Liver (tissue), 9 donors: Measurements from ENCODE around the gene APOA1. TPM values are rescaled to one million over a fixed set of nuclear protein-coding genes. Genes with fewer than 3 reads are reported as not detected.

Source experiments
- DNase-seq: peaks from one replicate; pipeline ENCODE4 v3.0.0-alpha.2; 2017; ENCODE audit warnings: low spot score
- H3K27ac ChIP-seq, 2 donors: one replicate each; pipeline ENCODE4 v1.7.0; 2013; ENCODE audit warnings: inconsistent platforms in 2 of 2, low read length in 2 of 2, control low read depth in 1 of 2, low read depth in 1 of 2, mild to moderate bottlenecking in 1 of 2
- H3K27me3 ChIP-seq, 4 donors: one replicate each; pipeline versions ENCODE4 v1.6.1 to v1.7.0; 2013; ENCODE audit warnings: low read length in 3 of 4, inconsistent platforms in 1 of 4, mild to moderate bottlenecking in 1 of 4, moderate library complexity in 1 of 4; ENCODE audit not compliant: control insufficient read depth in 4 of 4, insufficient read depth in 4 of 4
- H3K36me3 ChIP-seq, 4 donors: one replicate each; pipeline versions ENCODE4 v1.6.1 to v1.7.0; 2013; ENCODE audit warnings: low read length in 3 of 4, mild to moderate bottlenecking in 3 of 4, low read depth in 1 of 4, moderate library complexity in 1 of 4; ENCODE audit not compliant: control insufficient read depth in 4 of 4, insufficient read depth in 3 of 4
- H3K4me1 ChIP-seq, 4 donors: one replicate each; pipeline versions ENCODE4 v1.6.1 to v1.7.0; 2013; ENCODE audit warnings: low read length in 3 of 4, mild to moderate bottlenecking in 3 of 4, moderate library complexity in 1 of 4; ENCODE audit not compliant: control insufficient read depth in 4 of 4, insufficient read depth in 4 of 4
- H3K4me3 ChIP-seq, 3 donors: one replicate each; pipeline versions ENCODE4 v1.6.1 to v1.7.0; 2013; ENCODE audit warnings: low read length in 3 of 3, control low read depth in 1 of 3, low read depth in 1 of 3, mild to moderate bottlenecking in 1 of 3
- H3K9ac ChIP-seq, 2 donors: one replicate each; pipeline ENCODE4 v1.7.0; 2013; ENCODE audit warnings: low read length in 2 of 2, mild to moderate bottlenecking in 2 of 2, moderate library complexity in 2 of 2, control low read depth in 1 of 2, low read depth in 1 of 2
- H3K9me3 ChIP-seq, 4 donors: one replicate each; pipeline versions ENCODE4 v1.6.1 to v1.7.0; 2013; ENCODE audit warnings: low read length in 3 of 4; ENCODE audit not compliant: control insufficient read depth in 4 of 4
- ATF3 ChIP-seq: IDR thresholded peaks from 2 replicates; pipeline ENCODE4 v1.6.1; 2016; ENCODE audit warnings: antibody characterized with exemption
- CTCF ChIP-seq: fragments of 150-350 bp; IDR thresholded peaks from 2 replicates; pipeline ENCODE4 v1.5.1; 2017; ENCODE audit warnings: improper control_type of control experiment, low read depth, low read length; ENCODE audit not compliant: missing input control
- EGR1 ChIP-seq, 2 donors: IDR thresholded peaks; 2 replicates each; pipeline ENCODE4 v1.6.1; 2016 to 2018; ENCODE audit warnings: antibody characterized with exemption in 2 of 2, low read depth in 2 of 2
- FOXA1 ChIP-seq: IDR thresholded peaks from 2 replicates; pipeline ENCODE4 v1.6.1; 2016; ENCODE audit warnings: antibody characterized with exemption
- FOXA2 ChIP-seq: IDR thresholded peaks from 2 replicates; pipeline ENCODE4 v1.6.1; 2016; ENCODE audit warnings: antibody characterized with exemption
- GABPA ChIP-seq, 2 donors: IDR thresholded peaks in 1 of 2; conservative IDR thresholded peaks in 1 of 2; 2 replicates each; pipeline ENCODE4 v1.6.1; 2016; ENCODE audit warnings: antibody characterized with exemption in 2 of 2, mild to moderate bottlenecking in 1 of 2, moderate library complexity in 1 of 2
- HNF4A ChIP-seq, 2 donors: conservative IDR thresholded peaks; 2 replicates each; pipeline ENCODE4 v1.6.1; 2016; ENCODE audit warnings: antibody characterized with exemption in 2 of 2, mild to moderate bottlenecking in 2 of 2
- HNF4G ChIP-seq: IDR thresholded peaks from 2 replicates; pipeline ENCODE4 v1.6.1; 2016; ENCODE audit warnings: antibody characterized with exemption
- JUND ChIP-seq, 2 donors: IDR thresholded peaks; 2 replicates each; pipeline ENCODE4 v1.6.1; 2016; ENCODE audit warnings: antibody characterized with exemption in 2 of 2
- NR2F2 ChIP-seq: IDR thresholded peaks from 2 replicates; pipeline ENCODE4 v1.6.1; 2016; ENCODE audit warnings: antibody characterized with exemption
- RAD21 ChIP-seq, 2 donors: IDR thresholded peaks; 2 replicates each; pipeline ENCODE4 v1.6.1; 2016; ENCODE audit warnings: antibody characterized with exemption in 2 of 2, mild to moderate bottlenecking in 2 of 2
- REST ChIP-seq: IDR thresholded peaks from 2 replicates; pipeline ENCODE4 v1.6.1; 2016; ENCODE audit warnings: antibody characterized with exemption, mild to moderate bottlenecking
- RXRA ChIP-seq, 2 donors: IDR thresholded peaks; 2 replicates each; pipeline ENCODE4 v1.6.1; 2017 to 2018; ENCODE audit warnings: antibody characterized with exemption in 2 of 2, mild to moderate bottlenecking in 1 of 2
- SP1 ChIP-seq: IDR thresholded peaks from 2 replicates; pipeline ENCODE4 v1.6.1; 2018; ENCODE audit warnings: antibody characterized with exemption, mild to moderate bottlenecking
- YY1 ChIP-seq: IDR thresholded peaks from 2 replicates; pipeline ENCODE4 v1.6.1; 2016; ENCODE audit warnings: antibody characterized with exemption, mild to moderate bottlenecking
- WGBS: extraction: QIAGEN DNeasy Blood & Tissue Kit; methylation state at CpG from one replicate; pipeline ENCODE4 v1.1.7; 2013; 5-methylcytosine and 5-hydroxymethylcytosine counted together
- polyA plus RNA-seq, 2 donors: library from polyadenylated mRNA; stranded (reverse) in 1 of 2; unstranded in 1 of 2; fragments of 200-250 nt in 1 of 2; fragments of >200 nt in 1 of 2; fragmentation: Nextera tagmentation in 1 of 2; extraction: Ambion mirVana in 1 of 2; gene quantifications; one replicate each; pipeline versions ENCODE4 v1.2.1 to v1.2.3, GENCODE V29; 2013 to 2015
- total RNA-seq, 2 donors: library from RNA; depleted of rRNA; stranded (reverse); fragments of >200 nt; gene quantifications; one replicate each; pipeline ENCODE4 v1.2.3, GENCODE V29; 2014
- donor health status: healthy.
- donor health status: healthy.
- donor health status: healthy.
- donor health status: healthy.
- donor health status: healthy.

Gene APOA1
- total and polyA plus RNA-seq, 4 donors = 4,271 to 17,093 (median 8,590) TPM

- Histone ChIP-seq H3K27ac (no peak overlapping the region), H3K27me3 (no peaks in the 10 kb centered on the region), H3K36me3 (peaks cover 11 to 43% (median 37%) of the 10 kb centered on the region in 4 donors), H3K4me3 (no peak overlapping the region), H3K9ac (no peak overlapping the region), H3K4me1 (peaks cover 0 to 4% (median 2%) of the 10 kb centered on the region in 4 donors), H3K9me3 (no peaks in the 10 kb centered on the region)
- no peak for DNase-seq
- WGBS = 83% methylated on average over 8 of the region's 8 CpGs
- no peak for TF ChIP-seq HNF4A (conservative IDR thresholded peaks at IDR 0.05)
- TF ChIP-seq CTCF = no peak
- no peak for TF ChIP-seq GABPA (IDR thresholded peaks at IDR 0.05 in 1 of 2, conservative IDR thresholded peaks at IDR 0.05 in 1 of 2)
- TF ChIP-seq RAD21 (IDR thresholded peaks at IDR 0.05) = no peak
- TF ChIP-seq RXRA (IDR thresholded peaks at IDR 0.05) = no peak
- TF ChIP-seq YY1 = no peak
- TF ChIP-seq FOXA1 = no peak
- no peak for TF ChIP-seq HNF4G
- no peak for TF ChIP-seq ATF3
- TF ChIP-seq REST = no peak
- TF ChIP-seq JUND (IDR thresholded peaks at IDR 0.05) = no peak
- no peak for TF ChIP-seq NR2F2
- TF ChIP-seq EGR1 (IDR thresholded peaks at IDR 0.05; ENCODE audit: low read depth in 2 of 2) = no peak
- no peak for TF ChIP-seq SP1
Observed at GRCh38 chr11:116876656-116877055, 39.2 kb upstream of the APOA1 start.

GRCh38 chr11:116875194-116875593, 37.8 kb upstream of the APOA1 start:
- Histone ChIP-seq H3K9ac (no peak overlapping the region), H3K27me3 (no peaks in the 10 kb centered on the region), H3K4me3 (no peak overlapping the region), H3K4me1 (peaks cover under 1 to 12% (median 6%) of the 10 kb centered on the region in 4 donors), H3K27ac (no peak overlapping the region), H3K36me3 (peaks cover 11 to 56% (median 39%) of the 10 kb centered on the region in 4 donors), H3K9me3 (no peaks in the 10 kb centered on the region)
- DNase-seq = no peak
- WGBS = 98% methylated on average over 7 of the region's 7 CpGs
- TF ChIP-seq HNF4G = no peak
- no peak for TF ChIP-seq FOXA1
- TF ChIP-seq JUND (IDR thresholded peaks at IDR 0.05) = no peak
- no peak for TF ChIP-seq RXRA (IDR thresholded peaks at IDR 0.05)
- TF ChIP-seq YY1 = no peak
- TF ChIP-seq FOXA2 = no peak
- no peak for TF ChIP-seq GABPA (IDR thresholded peaks at IDR 0.05 in 1 of 2, conservative IDR thresholded peaks at IDR 0.05 in 1 of 2)
- no peak for TF ChIP-seq HNF4A (conservative IDR thresholded peaks at IDR 0.05)
- TF ChIP-seq ATF3 = no peak
